GM21447 (cell line): ENCODE data around the gene GRIA3.

Source experiments
- ATAC-seq: cut with Tn5 transposase; IDR thresholded peaks from one replicate; pipeline ENCODE4 v1.9.1; 2021; ENCODE audit not compliant: unreplicated experiment

Gene GRIA3

GRCh38 chrX:123184219-123184865 lies at the start of gene GRIA3:
TSS of gene GRIA3 (plus strand) at chrX:123184278. CDS start at chrX:123184536, 258 bp downstream.
- no peak for ATAC-seq

GRCh38 chrX:123138473-123138872 lies 45.6 kb upstream of the GRIA3 start:
- no peak for ATAC-seq

- no peak for ATAC-seq
These were observed 43.6 kb upstream of the GRIA3 start for GRCh38 chrX:123140454-123140853.

- ATAC-seq, result no peak
These were observed 43.2 kb upstream of the GRIA3 start for GRCh38 chrX:123140904-123141303.

- no peak for ATAC-seq
These were observed 30.2 kb upstream of the GRIA3 start for GRCh38 chrX:123153846-123154335.

- ATAC-seq, result no peak
These were observed 28.8 kb upstream of the GRIA3 start for GRCh38 chrX:123155327-123155726.

GRCh38 chrX:123157586-123157985 lies 26.5 kb upstream of the GRIA3 start:
- ATAC-seq, result no peak

DNA sequence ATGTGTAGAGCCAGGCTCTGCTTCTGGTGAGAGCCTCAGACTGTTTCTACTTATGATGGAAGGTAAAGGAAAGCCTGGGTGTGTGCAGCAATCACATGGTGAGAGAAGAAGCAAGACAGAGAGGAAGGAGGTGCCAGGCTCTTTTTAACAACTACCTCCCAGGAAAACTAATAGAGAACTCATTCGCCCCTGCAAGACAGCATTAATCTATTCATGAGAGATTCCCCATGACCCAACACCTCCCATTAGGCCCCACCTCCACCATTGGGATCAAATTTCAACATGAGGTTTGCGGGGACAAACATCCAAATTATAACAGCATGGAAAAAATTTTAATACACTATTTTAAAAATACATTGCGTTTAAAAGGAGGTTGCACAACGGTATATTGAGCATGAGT lies 24.7 kb upstream of the GRIA3 start:
- ATAC-seq, result no peak

GRCh38 chrX:123167621-123168020 lies 16.5 kb upstream of the GRIA3 start:
- no peak for ATAC-seq

- ATAC-seq, result no peak
These were observed 14.7 kb upstream of the GRIA3 start for GRCh38 chrX:123169247-123169901.

GRCh38 chrX:123170546-123170945 lies 13.5 kb upstream of the GRIA3 start:
- ATAC-seq, result no peak

- no peak for ATAC-seq
These were observed 12.3 kb upstream of the GRIA3 start for GRCh38 chrX:123171781-123172180.

DNA sequence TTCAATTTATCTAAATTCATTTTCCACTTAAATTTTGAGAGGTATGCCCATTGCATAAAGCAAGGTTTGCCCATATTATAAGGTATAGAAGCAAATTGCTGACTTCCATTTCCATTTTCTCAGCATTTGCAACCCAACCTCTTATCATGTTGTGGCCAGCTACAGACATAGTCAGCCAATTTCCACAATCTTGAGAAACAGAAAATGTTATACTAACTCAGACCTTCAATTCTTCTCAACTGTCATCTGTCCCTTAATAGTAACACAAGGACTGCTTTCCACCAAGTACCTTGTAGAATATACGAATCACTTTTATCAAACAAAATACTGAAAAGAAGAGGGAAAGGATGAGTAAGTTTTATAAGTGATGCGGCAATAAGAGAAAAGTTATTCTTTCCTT lies 11.2 kb upstream of the GRIA3 start:
- ATAC-seq, result no peak

DNA sequence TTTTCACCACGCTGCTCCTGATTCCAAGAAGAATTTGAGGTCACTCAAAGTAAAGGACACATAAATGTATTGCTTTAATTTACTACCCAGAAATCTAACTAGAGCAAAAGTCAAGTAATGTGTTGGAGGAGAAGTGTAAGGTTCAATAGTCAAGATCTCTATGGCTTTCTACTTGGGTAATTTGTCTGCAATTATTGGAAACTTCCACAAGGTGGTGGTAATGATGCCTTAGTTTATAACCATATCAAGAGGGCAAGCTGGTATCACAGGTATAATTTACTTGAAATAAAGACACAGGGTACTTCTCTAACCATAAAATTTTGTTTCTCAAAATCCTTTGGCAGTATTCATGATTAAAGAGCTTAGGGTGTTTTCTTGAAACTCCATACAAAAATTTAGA lies 10.2 kb upstream of the GRIA3 start:
- ATAC-seq, result no peak

DNA sequence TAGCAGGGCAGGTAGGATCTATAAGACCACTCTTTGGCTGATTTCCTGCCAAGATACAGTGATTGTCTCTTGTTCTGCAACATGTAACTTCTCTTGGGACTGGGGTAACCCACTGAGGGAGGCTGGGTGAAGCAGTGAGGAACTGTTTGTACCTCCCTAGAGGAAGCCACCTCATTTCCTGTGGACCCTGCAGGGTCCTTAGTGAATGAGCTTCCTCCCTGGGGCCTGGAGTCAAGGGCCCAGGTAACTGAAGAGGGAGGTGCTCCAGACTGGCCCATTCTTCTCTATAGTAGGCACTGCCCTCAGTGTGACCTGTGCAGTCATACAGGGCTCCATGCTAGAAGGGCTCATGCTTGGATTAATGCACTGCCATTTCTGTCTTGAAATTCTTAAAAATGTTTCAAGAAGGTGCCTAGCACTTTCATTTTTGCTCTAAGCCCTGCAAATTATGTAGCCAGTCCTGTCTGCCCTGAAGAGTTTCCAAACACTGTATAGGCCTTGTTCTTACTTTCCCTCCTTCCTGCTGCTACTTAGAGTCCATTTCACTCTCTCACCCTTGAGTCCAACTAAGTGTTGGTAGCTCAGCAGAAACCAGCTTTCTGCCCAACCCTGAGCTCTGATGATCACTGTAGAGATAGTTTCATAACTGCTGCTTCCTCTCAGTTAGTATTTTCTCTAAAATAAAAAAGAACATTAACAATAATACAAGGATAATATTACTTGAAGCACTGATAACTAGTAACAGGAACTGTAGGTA lies 8.5 kb upstream of the GRIA3 start:
- ATAC-seq, result no peak

- no peak for ATAC-seq
These were observed 2.7 kb upstream of the GRIA3 start for GRCh38 chrX:123181233-123181914.

DNA sequence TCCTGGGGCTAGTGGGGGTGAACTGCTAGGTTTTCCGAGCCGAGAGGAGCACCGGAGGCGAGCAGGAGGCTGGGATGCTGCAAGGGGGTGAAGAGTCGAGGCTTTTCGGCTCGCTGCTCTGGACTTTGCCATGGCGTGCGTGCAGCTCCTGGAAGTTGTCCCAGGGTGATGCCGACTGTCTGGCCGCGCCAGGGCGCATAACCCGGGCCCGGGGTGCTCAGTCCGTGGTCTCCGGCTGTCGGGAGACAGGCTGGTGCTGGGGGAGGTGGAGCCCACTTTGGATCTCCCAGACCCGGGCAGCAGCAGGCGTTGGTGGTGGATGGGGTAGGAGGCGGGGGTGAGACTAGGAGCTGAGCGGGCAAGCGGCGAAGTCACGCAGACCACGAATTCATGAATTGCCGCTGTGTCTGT lies 793 bp downstream of the GRIA3 start:
- ATAC-seq, result no peak

DNA sequence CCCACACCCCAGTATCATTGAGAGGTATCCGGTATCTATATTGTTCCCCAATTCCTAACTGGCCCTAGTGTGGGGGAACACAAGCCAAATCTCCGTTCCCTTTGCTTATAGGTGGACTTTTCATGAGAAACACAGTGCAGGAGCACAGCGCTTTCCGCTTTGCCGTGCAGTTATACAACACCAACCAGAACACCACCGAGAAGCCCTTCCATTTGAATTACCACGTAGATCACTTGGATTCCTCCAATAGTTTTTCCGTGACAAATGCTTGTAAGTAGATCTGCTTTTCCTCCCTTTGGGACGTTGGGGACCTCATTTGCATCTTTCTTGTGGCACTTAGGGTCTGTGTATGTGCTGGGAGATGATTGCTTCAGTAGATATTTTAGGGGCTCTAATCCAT lies 1.6 kb downstream of the GRIA3 start:
- no peak for ATAC-seq

- ATAC-seq, result no peak
These were observed 2.7 kb downstream of the GRIA3 start for GRCh38 chrX:123186801-123187200.

- ATAC-seq, result no peak
These were observed 4.0 kb downstream of the GRIA3 start for GRCh38 chrX:123188081-123188480.

DNA sequence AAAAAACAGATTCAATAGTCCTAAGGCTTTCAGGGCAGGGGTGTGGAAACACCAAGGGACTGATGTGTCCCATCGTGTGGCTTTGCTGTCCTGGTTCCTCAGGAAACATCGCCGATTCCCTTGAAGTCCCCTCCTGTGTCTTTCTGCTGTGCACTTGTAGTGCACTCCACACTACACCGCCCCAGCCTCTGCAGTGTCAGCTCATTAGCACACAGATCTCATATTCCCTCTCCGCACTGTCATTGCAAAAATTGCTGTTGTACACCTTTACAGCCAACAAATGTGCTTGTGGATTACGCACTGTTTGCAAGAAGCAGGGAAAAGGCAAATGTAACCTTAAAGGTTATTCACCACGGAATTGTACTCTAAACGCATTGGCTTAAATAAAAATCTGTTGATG lies 5.3 kb downstream of the GRIA3 start:
- no peak for ATAC-seq
